Stomach (tissue), 9 donors: Measurements from ENCODE around the gene RALY. TPM values are rescaled to one million over a fixed set of nuclear protein-coding genes. Genes with fewer than 3 reads are reported as not detected.
A peak's percentile ranks its signal among the peaks of the same experiment; 100 is the strongest.

Experiments
- DNase-seq, 2 donors: peaks; one replicate each; pipeline versions ENCODE4 v3.0.0 to v3.0.0-alpha.2; 2013 to 2019
- H3K27ac ChIP-seq, 5 donors: fragments of 200-600 bp in 4 of 5; sonication (generic) in 4 of 5; one replicate each; pipeline ENCODE4 v1.5.1; 2013 to 2019; ENCODE audit warnings: mild to moderate bottlenecking in 1 of 5, moderate library complexity in 1 of 5
- H3K27me3 ChIP-seq, 3 donors: fragments of 200-600 bp; sonication (generic); one replicate each; pipeline ENCODE4 v1.5.1; 2017 to 2019; ENCODE audit warnings: mixed run types in 1 of 3
- H3K36me3 ChIP-seq, 4 donors: fragments of 200-600 bp; sonication (generic); 1 replicate in 3 of 4; 2 replicates in 1 of 4; pipeline ENCODE4 v1.5.1; 2016 to 2019
- H3K4me1 ChIP-seq, 4 donors: fragments of 200-600 bp; sonication (generic); one replicate each; pipeline ENCODE4 v1.5.1; 2016 to 2019
- H3K4me3 ChIP-seq, 4 donors: fragments of 200-600 bp; sonication (generic) in 3 of 4; one replicate each; pipeline ENCODE4 v1.5.1; 2016 to 2019; ENCODE audit warnings: mild to moderate bottlenecking in 1 of 4
- H3K9me3 ChIP-seq, 4 donors: fragments of 200-600 bp; sonication (generic); one replicate each; pipeline ENCODE4 v1.5.1; 2016 to 2019
- EP300 ChIP-seq: sonication (generic); formaldehyde crosslinking; IDR thresholded peaks from one replicate; pipeline ENCODE4 v1.6.1; 2017; ENCODE audit warnings: antibody characterized with exemption
- POLR2A ChIP-seq, 4 donors: fragments of 450-650 bp; IDR thresholded peaks; one replicate each; pipeline ENCODE4 v1.6.1; 2016; ENCODE audit warnings: antibody characterized with exemption in 4 of 4, control low read depth in 2 of 4, mild to moderate bottlenecking in 1 of 4, moderate library complexity in 1 of 4
- POLR2AphosphoS5 ChIP-seq, 3 donors: sonication (generic); formaldehyde crosslinking; IDR thresholded peaks; one replicate each; pipeline ENCODE4 v1.6.1; 2016; ENCODE audit warnings: antibody characterized with exemption in 3 of 3
- WGBS, 5 donors: extraction: QIAGEN DNeasy Blood & Tissue Kit in 3 of 5; methylation state at CpG; one replicate each; pipeline versions ENCODE4 v1.1.5 to v1.1.7; 2013 to 2018; 5-methylcytosine and 5-hydroxymethylcytosine counted together
- intact Hi-C: fragments of 100-400 bp; cut with DNase I; formaldehyde crosslinking; loops from one replicate; pipeline ENCODE4 v1.15.1; 2023; ENCODE audit warnings: low total_unique reads
- polyA plus RNA-seq, 3 donors: library from polyadenylated mRNA; stranded (reverse); fragments of 200-250 nt; gene quantifications; one replicate each; pipeline ENCODE4 v1.2.3, GENCODE V29; 2013
- total RNA-seq, 5 donors: library from RNA; depleted of rRNA; stranded (reverse); fragments of >200 nt; gene quantifications; one replicate each; pipeline versions ENCODE4 v1.1.0 to v1.2.3, GENCODE V29; 2014 to 2016
- TF ChIP-seq, protein P1 (sequence below), 7 experiments: fragments of 450-650 bp in 4 of 7; fragments of 200-600 bp in 3 of 7; sonication (generic) in 3 of 7; IDR thresholded peaks; one replicate each; pipeline ENCODE4 v1.5.1; 2016 to 2019; ENCODE audit warnings: antibody characterized with exemption in 7 of 7, control low read depth in 2 of 7, mild to moderate bottlenecking in 1 of 7
- donor health status: healthy with polysubstance abuse.
- donor health status: Bipolar disorder and iron deficiency.
- donor health status: healthy.

Gene RALY
- total and polyA plus RNA-seq, 8 donors: 21.6 to 389 (median 97.7) TPM

DNA sequence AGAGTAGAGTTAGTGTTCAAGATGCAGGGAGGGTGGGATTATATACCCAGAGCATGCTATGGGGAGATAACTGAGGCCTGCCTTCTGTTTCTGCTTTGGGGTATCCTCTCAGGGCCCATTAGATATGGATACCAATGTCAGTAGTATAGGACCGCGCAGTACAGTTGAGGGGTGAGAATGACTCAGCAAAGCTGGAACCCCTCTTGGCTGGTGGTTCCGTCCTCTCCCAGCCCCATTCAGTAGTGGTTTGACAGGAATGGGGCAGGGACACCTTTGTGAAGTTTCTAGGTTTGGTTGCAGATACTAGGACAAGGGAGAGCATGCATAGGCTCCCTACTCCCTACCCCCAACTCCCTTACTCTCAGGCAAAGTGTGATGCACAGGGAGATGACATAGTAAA is 70.6 kb downstream of the RALY start:
- H3K36me3 ChIP-seq: peaks cover 0 to 21% (median 0%) of the 10 kb centered on the region in 4 donors
- H3K4me3 ChIP-seq: no peak overlapping the region
- WGBS, 5 donors: 95 to 100% (median 97%) methylated on average over 3 of the region's 3 CpGs
- no peak for DNase-seq
- H3K9me3 ChIP-seq: no peaks in the 10 kb centered on the region
- peaks cover 6 to 72% (median 38%) of the 10 kb centered on the region in 4 donors for H3K4me1 ChIP-seq
- intact Hi-C loops: loop anchor here (10.0 kb wide), 1 partner anchor 69 kb away; the partner anchor contains the start of gene RALY
- H3K27me3 ChIP-seq: no peaks in the 10 kb centered on the region
- no peak overlapping the region for H3K27ac ChIP-seq
- TF ChIP-seq, protein P1, sequence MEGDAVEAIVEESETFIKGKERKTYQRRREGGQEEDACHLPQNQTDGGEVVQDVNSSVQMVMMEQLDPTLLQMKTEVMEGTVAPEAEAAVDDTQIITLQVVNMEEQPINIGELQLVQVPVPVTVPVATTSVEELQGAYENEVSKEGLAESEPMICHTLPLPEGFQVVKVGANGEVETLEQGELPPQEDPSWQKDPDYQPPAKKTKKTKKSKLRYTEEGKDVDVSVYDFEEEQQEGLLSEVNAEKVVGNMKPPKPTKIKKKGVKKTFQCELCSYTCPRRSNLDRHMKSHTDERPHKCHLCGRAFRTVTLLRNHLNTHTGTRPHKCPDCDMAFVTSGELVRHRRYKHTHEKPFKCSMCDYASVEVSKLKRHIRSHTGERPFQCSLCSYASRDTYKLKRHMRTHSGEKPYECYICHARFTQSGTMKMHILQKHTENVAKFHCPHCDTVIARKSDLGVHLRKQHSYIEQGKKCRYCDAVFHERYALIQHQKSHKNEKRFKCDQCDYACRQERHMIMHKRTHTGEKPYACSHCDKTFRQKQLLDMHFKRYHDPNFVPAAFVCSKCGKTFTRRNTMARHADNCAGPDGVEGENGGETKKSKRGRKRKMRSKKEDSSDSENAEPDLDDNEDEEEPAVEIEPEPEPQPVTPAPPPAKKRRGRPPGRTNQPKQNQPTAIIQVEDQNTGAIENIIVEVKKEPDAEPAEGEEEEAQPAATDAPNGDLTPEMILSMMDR (IDR thresholded peaks at IDR 0.05): no peak
- TF ChIP-seq EP300 (no peak), POLR2A (IDR thresholded peaks at IDR 0.05) (no peak)

- DNase-seq: no peak
- Histone ChIP-seq H3K4me3 (no peak overlapping the region), H3K36me3 (peaks cover 0 to 21% (median 0%) of the 10 kb centered on the region in 4 donors), H3K27ac (peak overlapping the region in 2 of 5 donors; percentile 39 to 62), H3K9me3 (no peaks in the 10 kb centered on the region), H3K27me3 (no peaks in the 10 kb centered on the region), H3K4me1 (peaks cover 12 to 78% (median 46%) of the 10 kb centered on the region in 4 donors)
- intact Hi-C loops: loop anchor here (5.0 to 10.0 kb wide), 2 partner anchors 70 to 198 kb away; partner anchors contain the start of gene RALY
- TF ChIP-seq POLR2A (IDR thresholded peaks at IDR 0.05) (no peak), POLR2AphosphoS5 (IDR thresholded peaks at IDR 0.05) (peak in 2 of 3 donors; percentile 8 to 51)
- WGBS, 5 donors: 57 to 82% (median 60%) methylated on average over 2 of the region's 2 CpGs
Measured at GRCh38 chr20:34065260-34065659, 71.5 kb downstream of the RALY start.

DNA sequence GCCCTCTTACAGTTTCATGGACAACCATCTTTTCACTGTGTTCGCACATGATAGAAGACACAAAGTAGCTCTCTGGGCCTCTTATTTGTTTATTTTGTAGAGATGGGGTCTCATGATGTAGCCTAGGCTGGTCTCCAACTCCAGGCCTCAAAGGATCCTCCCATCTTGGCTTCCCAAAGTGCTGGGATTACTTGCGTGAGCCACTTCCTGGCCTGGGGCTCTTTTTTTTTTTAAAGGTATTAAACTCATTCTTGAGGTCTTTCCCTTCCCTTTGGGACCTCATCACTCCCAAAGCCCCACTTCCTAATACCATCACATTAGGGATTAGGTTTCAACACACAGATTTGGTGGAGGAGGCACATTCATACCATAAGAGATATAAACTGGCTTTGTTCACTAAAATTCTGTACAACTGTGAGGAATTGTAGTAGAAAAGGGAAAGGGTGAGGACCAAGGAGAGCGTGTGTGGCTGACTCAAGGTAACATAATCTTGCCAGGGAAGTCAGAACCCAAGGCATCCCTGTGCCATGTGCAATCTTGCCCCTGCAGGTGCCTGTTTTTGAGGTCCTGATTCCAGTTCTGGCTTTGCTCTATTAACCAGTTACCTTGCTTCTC is 72.9 kb downstream of the RALY start:
- Histone ChIP-seq H3K27me3 (no peaks in the 10 kb centered on the region), H3K4me3 (no peak overlapping the region), H3K27ac (peak overlapping the region in 1 of 5 donors; percentile 62), H3K4me1 (peaks cover 12 to 69% (median 40%) of the 10 kb centered on the region in 4 donors), H3K9me3 (no peaks in the 10 kb centered on the region), H3K36me3 (peaks cover 0 to 21% (median 0%) of the 10 kb centered on the region in 4 donors)
- intact Hi-C loops: loop anchor here (5.0 to 10.0 kb wide), 2 partner anchors 72 to 199 kb away; partner anchors contain the start of gene RALY
- TF ChIP-seq POLR2AphosphoS5 (IDR thresholded peaks at IDR 0.05) (no peak), POLR2A (IDR thresholded peaks at IDR 0.05) (no peak), EP300 (no peak)
- WGBS, 5 donors: 63 to 82% (median 78%) methylated on average over 3 of the region's 3 CpGs
- DNase-seq: peak in 1 of 2 donors; percentile 74

- intact Hi-C loops: loop anchor here (5.0 to 10.0 kb wide), 2 partner anchors 73 to 201 kb away; partner anchors contain the start of gene RALY
- H3K27ac ChIP-seq: no peak overlapping the region
- H3K27me3 ChIP-seq: no peaks in the 10 kb centered on the region
- no peak for DNase-seq
- H3K36me3 ChIP-seq: peaks cover 8 to 32% (median 12%) of the 10 kb centered on the region in 4 donors
- H3K4me3 ChIP-seq: no peak overlapping the region
- peaks cover 12 to 55% (median 33%) of the 10 kb centered on the region in 4 donors for H3K4me1 ChIP-seq
- no peak for TF ChIP-seq EP300
- no peak for TF ChIP-seq POLR2A (IDR thresholded peaks at IDR 0.05)
- TF ChIP-seq POLR2AphosphoS5 (IDR thresholded peaks at IDR 0.05): no peak
- TF ChIP-seq, protein P1 (IDR thresholded peaks at IDR 0.05): no peak
- H3K9me3 ChIP-seq: no peaks in the 10 kb centered on the region
- 84 to 96% (median 91%) methylated on average over 1 of the region's 1 CpG for WGBS, 5 donors
Measured at GRCh38 chr20:34068001-34068400, 74.3 kb downstream of the RALY start.

- peak; percentile 86 to 93 for DNase-seq
- Histone ChIP-seq H3K4me3 (no peak overlapping the region), H3K27me3 (no peaks in the 10 kb centered on the region), H3K36me3 (peaks cover 15 to 41% (median 27%) of the 10 kb centered on the region in 4 donors), H3K9me3 (no peaks in the 10 kb centered on the region), H3K27ac (peak overlapping the region in 3 of 5 donors; percentile 1 to 41 (median 39)), H3K4me1 (peaks cover 12 to 47% (median 31%) of the 10 kb centered on the region in 4 donors)
- intact Hi-C loops: loop anchor here (5.0 to 10.0 kb wide), 3 partner anchors 75 to 202 kb away; partner anchors contain the start of gene RALY
- TF ChIP-seq POLR2AphosphoS5 (IDR thresholded peaks at IDR 0.05) (peak in 2 of 3 donors; percentile 53 to 74), EP300 (no peak)
- TF ChIP-seq, protein P1 (IDR thresholded peaks at IDR 0.05): peak in 5 of 7 experiments; percentile 70 to 92 (median 84)
- 15 to 23% (median 18%) methylated on average over 7 of the region's 7 CpGs for WGBS, 5 donors
Measured at GRCh38 chr20:34069341-34070078, 75.8 kb downstream of the RALY start.
